Hematopoietic multipotent progenitor cell treated with erythropoietin and hydrocortisone succinate and interleukin-3 and kit ligand, for 17 days (in vitro differentiated cells): Measurements from ENCODE around the gene USP17L11.
"Not testable (repeated sequence)": the region's sequence is repeated elsewhere in the genome, so short reads cannot be mapped to it uniquely, and the experiment has no call there.

ENCODE experiments used
- DNase-seq: peaks from one replicate; pipeline ENCODE4 v3.0.0-alpha.2; 2015; ENCODE audit warnings: low spot score

Gene USP17L11

GRCh38 chr4:9215105-9215504, at the start of gene USP17L11:
Gene USP17L11, plus strand, starts transcription at chr4:9215405. Its CDS starts 0 bp downstream, at chr4:9215405.
- not testable (repeated sequence) for DNase-seq

GRCh38 chr4:9165990-9166389, 49.2 kb upstream of the USP17L11 start:
- DNase-seq: not testable (repeated sequence)

GRCh38 chr4:9169791-9170459, 45.3 kb upstream of the USP17L11 start, which contains the start of gene FAM90A26:
Gene FAM90A26, plus strand, starts transcription at chr4:9170409. Its CDS starts 2,764 bp downstream, at chr4:9173173.
- not testable (repeated sequence) for DNase-seq

- DNase-seq: not testable (repeated sequence)
These were observed 4.8 kb upstream of the USP17L11 start, which contains the start of gene USP17L10 for GRCh38 chr4:9210357-9210756. Gene USP17L10, plus strand, starts transcription at chr4:9210657. Its CDS starts 0 bp downstream, at chr4:9210657.

GRCh38 chr4:9214701-9215100, 504 bp upstream of the USP17L11 start:
- DNase-seq: not testable (repeated sequence)

- DNase-seq: not testable (repeated sequence)
These were observed 4.6 kb downstream of the USP17L11 start, which contains the start of gene USP17L12 for GRCh38 chr4:9219852-9220251. Gene USP17L12, plus strand, starts transcription at chr4:9220152. Its CDS starts 0 bp downstream, at chr4:9220152.

GRCh38 chr4:9224596-9224995, 9.4 kb downstream of the USP17L11 start, which contains the start of gene USP17L13:
Gene USP17L13, plus strand, starts transcription at chr4:9224896. Its CDS starts 0 bp downstream, at chr4:9224896.
- DNase-seq: not testable (repeated sequence)

- not testable (repeated sequence) for DNase-seq
These were observed 15.0 kb downstream of the USP17L11 start for GRCh38 chr4:9230249-9230648.

GRCh38 chr4:9234085-9234484, 18.9 kb downstream of the USP17L11 start, which contains the start of gene USP17L15:
Gene USP17L15, plus strand, starts transcription at chr4:9234385. Its CDS starts 0 bp downstream, at chr4:9234385.
- DNase-seq: not testable (repeated sequence)

- not testable (repeated sequence) for DNase-seq
These were observed 23.3 kb downstream of the USP17L11 start for GRCh38 chr4:9238461-9238860.

- DNase-seq: not testable (repeated sequence)
These were observed 28.4 kb downstream of the USP17L11 start, which contains the start of gene USP17L17 for GRCh38 chr4:9243579-9243978. Gene USP17L17, plus strand, starts transcription at chr4:9243879. Its CDS starts 0 bp downstream, at chr4:9243879.

GRCh38 chr4:9247953-9248680, 32.9 kb downstream of the USP17L11 start, which contains the start of gene USP17L18:
Gene USP17L18, plus strand, starts transcription at chr4:9248630. Its CDS starts 0 bp downstream, at chr4:9248630.
- not testable (repeated sequence) for DNase-seq

- DNase-seq: not testable (repeated sequence)
These were observed 37.9 kb downstream of the USP17L11 start, which contains the start of gene USP17L19 for GRCh38 chr4:9253078-9253477. Gene USP17L19, plus strand, starts transcription at chr4:9253378. Its CDS starts 0 bp downstream, at chr4:9253378.

- not testable (repeated sequence) for DNase-seq
These were observed 42.6 kb downstream of the USP17L11 start, which contains the start of gene USP17L20 for GRCh38 chr4:9257824-9258223. Gene USP17L20, plus strand, starts transcription at chr4:9258124. Its CDS starts 0 bp downstream, at chr4:9258124.

- not testable (repeated sequence) for DNase-seq
These were observed 47.4 kb downstream of the USP17L11 start, which contains the start of gene USP17L21 for GRCh38 chr4:9262572-9262971. Gene USP17L21, plus strand, starts transcription at chr4:9262872. Its CDS starts 0 bp downstream, at chr4:9262872.
